ENCODE measurements around the gene SHISA7. TPM values are rescaled to one million over a fixed set of nuclear protein-coding genes. Genes with fewer than 3 reads are reported as not detected.

SHISA7 gene
- total and polyA plus RNA-seq, 2 of the 4 experiments (the other 2 are of a cell fraction) = not detected

- Histone ChIP-seq H2AFZ (replicated peaks; ENCODE audit: low read length, poor library complexity) (no peak overlapping the region), H3K9ac (ENCODE audit: low read depth, low read length) (no peak overlapping the region), H3K4me1 (ENCODE audit: control insufficient read depth, insufficient read depth, low read length) (no peaks in the 10 kb centered on the region), H3K18ac (ENCODE audit: low read depth, low read length) (no peak overlapping the region), H2AK9ac (replicated peaks; ENCODE audit: low read depth, low read length, poor library complexity) (no peak overlapping the region), H3K79me1 (ENCODE audit: low read depth in 1 of 2, low read length in 2 of 2) (no peaks in the 10 kb centered on the region), H3K9me1 (ENCODE audit: insufficient read depth, low read length) (0 out of 2 replicates have a peak, but pooled peaks cover 4% of the 10 kb centered on the region), H3K27ac (ENCODE audit: insufficient read depth, low read length) (no peak overlapping the region), H3K56ac (ENCODE audit: extremely low read depth, insufficient read depth, low read length) (no peak overlapping the region), H2BK15ac (ENCODE audit: low read depth, low read length) (no peak overlapping the region), H3K9me3 (ENCODE audit: control insufficient read depth, insufficient read depth, low read length) (no peaks in the 10 kb centered on the region; the same call in 1 of the 2 replicates), H3K4ac (ENCODE audit: low read depth, low read length) (no peak overlapping the region), H3K4me2 (ENCODE audit: low read depth, low read length) (no peak overlapping the region), H4K20me1 (ENCODE audit: insufficient read depth, low read length) (no peaks in the 10 kb centered on the region), H4K5ac (ENCODE audit: low read depth, low read length) (no peak overlapping the region), H3K14ac (replicated peaks; ENCODE audit: low read depth, low read length) (no peak overlapping the region), H4K8ac (ENCODE audit: low read depth in 2 of 2, low read length in 2 of 2) (no peak overlapping the region), H4K91ac (ENCODE audit: insufficient read depth, low read depth, low read length) (no peak overlapping the region), H2BK120ac (ENCODE audit: low read depth, low read length) (no peak overlapping the region), H3K27me3 (ENCODE audit: control insufficient read depth, insufficient read depth, low read length) (peaks cover 17% of the 10 kb centered on the region), H3K23ac (ENCODE audit: low read depth, low read length) (no peak overlapping the region), H2BK5ac (ENCODE audit: low read depth, low read length, poor library complexity, severe bottlenecking) (no peak overlapping the region), H2BK20ac (ENCODE audit: low read depth, low read length) (no peak overlapping the region), H3K4me3 (ENCODE audit: insufficient read depth, low read depth, low read length) (no peak overlapping the region), H2AK5ac (ENCODE audit: low read depth, low read length) (no peak overlapping the region), H3K36me3 (ENCODE audit: control insufficient read depth, insufficient read depth, low read length) (no peaks in the 10 kb centered on the region)
- dilution Hi-C loops (cut with HindIII; ENCODE audit: low sequenced_read_pairs, unreplicated experiment) (no loop called here), in situ Hi-C loops (cut with MboI; ENCODE audit: low sequenced_read_pairs) (no loop called here), intact Hi-C loops (cut with micrococcal nuclease) (no loop called here)
- CTCF ChIA-PET = no interaction called here
- no peak for DNase-seq
- no peak for ATAC-seq (ENCODE audit: low read depth)
- POLR2A ChIA-PET (ENCODE audit: unreplicated experiment) = no interaction called here
- BruUV-seq (replicated peaks) = no TSS peak
- no peak for TF ChIP-seq CEBPB (IDR thresholded peaks at IDR 0.05; ENCODE audit: low read depth, low read length)
- TF ChIP-seq RFX5 (IDR thresholded peaks at IDR 0.05; ENCODE audit: low read depth, low read length) = no peak
- no peak for TF ChIP-seq SMC3 (IDR thresholded peaks at IDR 0.05; ENCODE audit: low read depth, low read length)
- TF ChIP-seq CHD1 (IDR thresholded peaks at IDR 0.05; ENCODE audit: low read depth, low read length) = no peak
- TF ChIP-seq RCOR1 (IDR thresholded peaks at IDR 0.05; ENCODE audit: insufficient replicate concordance, low read length) = no peak
- TF ChIP-seq ELK1 (IDR thresholded peaks at IDR 0.05; ENCODE audit: borderline replicate concordance, low read depth, low read length) = no peak
- no peak for TF ChIP-seq MXI1 (IDR thresholded peaks at IDR 0.05; ENCODE audit: borderline replicate concordance, low read depth, low read length)
- TF ChIP-seq, protein P1, sequence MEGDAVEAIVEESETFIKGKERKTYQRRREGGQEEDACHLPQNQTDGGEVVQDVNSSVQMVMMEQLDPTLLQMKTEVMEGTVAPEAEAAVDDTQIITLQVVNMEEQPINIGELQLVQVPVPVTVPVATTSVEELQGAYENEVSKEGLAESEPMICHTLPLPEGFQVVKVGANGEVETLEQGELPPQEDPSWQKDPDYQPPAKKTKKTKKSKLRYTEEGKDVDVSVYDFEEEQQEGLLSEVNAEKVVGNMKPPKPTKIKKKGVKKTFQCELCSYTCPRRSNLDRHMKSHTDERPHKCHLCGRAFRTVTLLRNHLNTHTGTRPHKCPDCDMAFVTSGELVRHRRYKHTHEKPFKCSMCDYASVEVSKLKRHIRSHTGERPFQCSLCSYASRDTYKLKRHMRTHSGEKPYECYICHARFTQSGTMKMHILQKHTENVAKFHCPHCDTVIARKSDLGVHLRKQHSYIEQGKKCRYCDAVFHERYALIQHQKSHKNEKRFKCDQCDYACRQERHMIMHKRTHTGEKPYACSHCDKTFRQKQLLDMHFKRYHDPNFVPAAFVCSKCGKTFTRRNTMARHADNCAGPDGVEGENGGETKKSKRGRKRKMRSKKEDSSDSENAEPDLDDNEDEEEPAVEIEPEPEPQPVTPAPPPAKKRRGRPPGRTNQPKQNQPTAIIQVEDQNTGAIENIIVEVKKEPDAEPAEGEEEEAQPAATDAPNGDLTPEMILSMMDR (conservative IDR thresholded peaks at IDR 0.05; ENCODE audit: low read depth, low read length) = no peak
- no peak for TF ChIP-seq POLR2A (IDR thresholded peaks at IDR 0.05; ENCODE audit: low read depth, low read length)
- TF ChIP-seq MAZ (IDR thresholded peaks at IDR 0.05; ENCODE audit: borderline replicate concordance, low read depth, low read length) = no peak
- no peak for TF ChIP-seq RAD21 (IDR thresholded peaks at IDR 0.05; ENCODE audit: low read length)
- TF ChIP-seq FOS (IDR thresholded peaks at IDR 0.05; ENCODE audit: low read depth, low read length) = no peak
- no peak for TF ChIP-seq USF2 (IDR thresholded peaks at IDR 0.05; ENCODE audit: low read depth, low read length)
- no peak for TF ChIP-seq NFE2L2 (IDR thresholded peaks at IDR 0.05; ENCODE audit: low read depth, low read length)
- no peak for TF ChIP-seq MAFK (IDR thresholded peaks at IDR 0.05; ENCODE audit: low read depth, low read length)
- no peak for TF ChIP-seq BHLHE40 (IDR thresholded peaks at IDR 0.05; ENCODE audit: low read depth, low read length)
- no CpG with 5 or more reads among the region's 2 CpGs for WGBS, 2 experiments (ENCODE audit: extremely low coverage in 2 of 2, insufficient read length in 1 of 2)
These were observed 17.1 kb downstream of the SHISA7 start for GRCh38 chr19:55426042-55426441.

All from IMR-90 (cell line).